GM18951 (cell line): Measurements from ENCODE around the gene AIG1.
"Not testable (repeated sequence)": the region's sequence is repeated elsewhere in the genome, so short reads cannot be mapped to it uniquely, and the experiment has no call there.

ENCODE experiments used
- POLR2A ChIP-seq: IDR thresholded peaks from 4 replicates; pipeline ENCODE4 v1.6.1; 2011; ENCODE audit warnings: mild to moderate bottlenecking; ENCODE audit not compliant: insufficient read length, insufficient read depth; ENCODE audit errors: extremely low read depth
- in situ Hi-C: fragments of 300-500 bp; cut with MboI; formaldehyde crosslinking; loops from one replicate; pipeline ENCODE4 v1.12.0; 2022; ENCODE audit warnings: low sequenced_read_pairs, mixed read lengths, inconsistent platforms; ENCODE audit not compliant: unreplicated experiment

AIG1 gene

GRCh38 chr6:143136647-143137046 lies 76.0 kb downstream of the AIG1 start:
- in situ Hi-C loops = no loop called here
- TF ChIP-seq POLR2A = no peak

- in situ Hi-C loops = no loop called here
- no peak for TF ChIP-seq POLR2A
Measured at GRCh38 chr6:143139239-143139784, 78.6 kb downstream of the AIG1 start.

GRCh38 chr6:143139884-143140283 lies 79.2 kb downstream of the AIG1 start:
- in situ Hi-C loops = not testable (repeated sequence)

- no peak for TF ChIP-seq POLR2A
Measured at GRCh38 chr6:143140767-143141166, 80.1 kb downstream of the AIG1 start.

GRCh38 chr6:143141442-143141841 lies 80.8 kb downstream of the AIG1 start:
- in situ Hi-C loops = no loop called here
- no peak for TF ChIP-seq POLR2A

More at GRCh38 chr6:143140767-143141166, 80.1 kb downstream of the AIG1 start:
- in situ Hi-C loops = no loop called here

- in situ Hi-C loops = no loop called here
- no peak for TF ChIP-seq POLR2A
Measured at GRCh38 chr6:143146186-143146851, 85.6 kb downstream of the AIG1 start.

GRCh38 chr6:143149771-143150170 lies 89.1 kb downstream of the AIG1 start:
- TF ChIP-seq POLR2A = no peak
- in situ Hi-C loops = no loop called here

GRCh38 chr6:143150281-143150680 lies 89.6 kb downstream of the AIG1 start:
- in situ Hi-C loops = no loop called here
- TF ChIP-seq POLR2A = no peak

- TF ChIP-seq POLR2A = no peak
- in situ Hi-C loops = no loop called here
Measured at GRCh38 chr6:143151381-143151780, 90.7 kb downstream of the AIG1 start.

- no peak for TF ChIP-seq POLR2A
- in situ Hi-C loops = no loop called here
Measured at GRCh38 chr6:143155681-143156080, 95.0 kb downstream of the AIG1 start.

- no peak for TF ChIP-seq POLR2A
- in situ Hi-C loops = no loop called here
Measured at GRCh38 chr6:143157131-143157530, 96.4 kb downstream of the AIG1 start.

- in situ Hi-C loops = no loop called here
- no peak for TF ChIP-seq POLR2A
Measured at GRCh38 chr6:143158113-143158581, 97.5 kb downstream of the AIG1 start.

GRCh38 chr6:143159001-143159400 lies 98.3 kb downstream of the AIG1 start:
- in situ Hi-C loops = no loop called here

GRCh38 chr6:143160015-143160414 lies 99.3 kb downstream of the AIG1 start:
- TF ChIP-seq POLR2A = no peak
- in situ Hi-C loops = no loop called here

More at GRCh38 chr6:143159001-143159400, 98.3 kb downstream of the AIG1 start:
- TF ChIP-seq POLR2A = no peak
